HG03196 (cell line): ENCODE data around the gene RALGAPA2.

Experiments
- ATAC-seq: cut with Tn5 transposase; IDR thresholded peaks from one replicate; pipeline ENCODE4 v1.9.1; 2021; ENCODE audit not compliant: unreplicated experiment

The RALGAPA2 gene

DNA sequence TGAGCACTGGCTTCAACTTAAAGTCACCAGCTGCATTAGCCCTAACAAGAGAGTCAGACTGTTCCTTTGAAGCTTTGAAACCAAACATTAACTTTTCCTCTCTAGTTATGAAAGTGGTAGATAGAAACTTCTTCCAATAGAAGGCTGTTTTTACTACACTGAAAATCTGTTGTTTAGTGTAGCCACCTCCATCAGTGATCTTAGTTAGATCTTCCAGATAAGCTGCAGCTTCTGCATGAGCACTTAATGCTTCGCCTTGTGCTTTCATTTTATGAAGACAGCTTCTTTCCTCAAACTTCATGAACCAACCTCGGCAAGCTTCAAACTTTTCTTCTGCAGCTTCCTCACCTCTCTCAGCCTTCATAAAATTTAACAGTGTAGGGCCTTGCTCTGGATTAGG lies 211.3 kb downstream of the RALGAPA2 start:
- no peak for ATAC-seq

DNA sequence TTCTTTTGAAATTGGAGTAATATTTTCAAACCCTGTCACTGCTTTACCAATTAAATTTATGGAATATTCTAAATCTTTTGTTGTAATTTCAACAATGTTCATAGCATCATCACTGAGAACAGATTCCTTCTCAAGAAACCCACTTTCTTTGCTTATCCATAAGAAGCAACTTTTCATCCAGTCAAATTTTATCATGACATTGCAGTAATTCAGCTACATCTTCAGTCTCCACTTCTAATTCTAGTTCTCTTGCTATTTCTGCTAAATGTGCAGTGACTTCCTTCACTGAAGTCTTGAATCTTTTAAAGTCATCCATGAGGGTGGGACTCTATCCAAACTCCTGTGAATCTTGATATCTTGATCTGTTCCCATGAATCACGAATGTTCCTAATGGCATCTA lies 212.1 kb downstream of the RALGAPA2 start:
- ATAC-seq: no peak

DNA sequence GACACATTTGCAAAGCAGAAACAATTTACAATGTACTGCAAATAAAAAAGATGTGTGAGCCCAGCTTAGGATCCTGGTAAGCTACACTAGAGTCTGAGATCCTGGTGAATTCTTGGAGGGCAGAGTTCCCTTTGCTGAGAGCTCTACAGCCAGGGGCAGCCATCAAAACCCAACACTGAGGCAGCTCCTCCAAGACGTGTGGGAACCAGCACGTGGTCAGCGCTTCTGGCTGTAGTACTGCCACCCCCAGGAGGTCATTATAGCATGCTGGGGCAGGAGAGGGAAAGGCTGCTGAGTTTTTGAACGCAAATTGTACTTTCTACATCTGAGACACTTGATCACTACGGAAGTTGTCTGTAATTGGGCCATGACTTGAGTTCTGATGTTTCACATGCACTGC lies 213.0 kb downstream of the RALGAPA2 start:
- ATAC-seq: no peak

DNA sequence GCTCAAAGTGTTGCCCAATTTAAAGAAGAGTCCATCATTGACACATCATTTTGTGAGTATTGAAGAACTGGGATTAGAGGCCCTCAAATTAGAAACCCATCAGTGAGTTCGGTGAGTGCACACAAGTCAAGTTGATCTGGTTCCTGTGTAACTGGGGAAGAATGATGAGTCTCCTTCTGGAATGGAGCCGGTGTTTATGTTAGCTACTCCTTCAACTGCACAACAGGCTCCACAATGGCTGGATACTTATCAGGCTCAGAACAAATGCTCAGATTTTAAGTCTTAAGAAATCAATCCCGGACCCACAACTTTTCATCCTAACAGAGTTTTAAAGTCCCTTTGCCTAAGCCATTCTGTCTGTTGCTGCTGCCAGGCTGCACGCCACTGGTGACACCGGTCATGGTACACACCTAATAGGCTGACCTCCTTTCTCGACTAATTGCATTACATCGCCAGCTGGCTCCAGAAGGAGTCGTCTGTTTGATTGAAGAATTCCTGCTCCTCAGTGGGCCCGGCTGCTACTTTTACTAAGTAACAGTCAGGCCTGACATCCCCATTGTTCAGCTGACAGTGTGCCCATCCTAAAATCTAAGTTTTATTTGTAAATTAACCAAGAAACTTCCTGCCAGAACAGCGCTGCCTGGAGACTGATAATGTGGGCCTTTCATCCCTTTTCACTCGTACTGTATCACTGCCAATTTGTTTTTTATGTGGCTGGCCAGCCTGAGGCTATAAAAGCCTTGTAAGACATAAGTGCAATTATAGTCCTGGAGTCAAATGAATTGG lies 214.2 kb downstream of the RALGAPA2 start:
- ATAC-seq: no peak

DNA sequence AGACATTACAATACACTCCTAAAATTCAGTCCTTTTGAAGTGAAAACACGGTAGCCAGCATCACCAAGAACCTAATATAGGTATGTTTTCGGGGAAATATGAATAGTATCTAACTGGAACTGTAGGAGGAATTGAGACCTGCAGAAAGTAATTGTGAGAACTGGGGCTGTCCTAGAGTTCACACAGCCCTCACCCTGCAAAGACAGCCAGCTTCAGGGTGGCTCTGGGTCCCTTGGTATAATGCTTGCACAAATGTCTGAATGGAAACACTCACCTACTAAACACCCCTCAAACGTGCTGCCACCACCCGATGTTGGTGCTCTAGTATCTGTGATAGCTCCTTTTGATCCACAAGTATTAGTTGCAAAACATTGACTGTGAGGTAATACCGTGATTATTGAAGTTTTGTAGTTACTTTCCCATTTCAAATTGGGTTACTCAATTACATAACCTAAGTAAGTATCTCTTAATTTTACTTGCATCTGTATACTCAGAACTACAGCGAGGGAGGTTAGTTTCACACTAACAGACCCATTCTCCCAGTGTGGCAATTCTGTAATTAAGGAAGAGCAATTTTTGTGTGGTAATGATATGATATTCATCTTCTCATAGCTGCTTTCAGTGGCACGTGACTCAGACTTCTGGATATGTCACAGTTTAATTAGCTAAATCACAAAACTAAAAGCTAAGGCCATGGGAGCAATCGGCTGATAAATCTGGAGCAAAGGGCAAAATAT lies 215.0 kb downstream of the RALGAPA2 start:
- no peak for ATAC-seq

DNA sequence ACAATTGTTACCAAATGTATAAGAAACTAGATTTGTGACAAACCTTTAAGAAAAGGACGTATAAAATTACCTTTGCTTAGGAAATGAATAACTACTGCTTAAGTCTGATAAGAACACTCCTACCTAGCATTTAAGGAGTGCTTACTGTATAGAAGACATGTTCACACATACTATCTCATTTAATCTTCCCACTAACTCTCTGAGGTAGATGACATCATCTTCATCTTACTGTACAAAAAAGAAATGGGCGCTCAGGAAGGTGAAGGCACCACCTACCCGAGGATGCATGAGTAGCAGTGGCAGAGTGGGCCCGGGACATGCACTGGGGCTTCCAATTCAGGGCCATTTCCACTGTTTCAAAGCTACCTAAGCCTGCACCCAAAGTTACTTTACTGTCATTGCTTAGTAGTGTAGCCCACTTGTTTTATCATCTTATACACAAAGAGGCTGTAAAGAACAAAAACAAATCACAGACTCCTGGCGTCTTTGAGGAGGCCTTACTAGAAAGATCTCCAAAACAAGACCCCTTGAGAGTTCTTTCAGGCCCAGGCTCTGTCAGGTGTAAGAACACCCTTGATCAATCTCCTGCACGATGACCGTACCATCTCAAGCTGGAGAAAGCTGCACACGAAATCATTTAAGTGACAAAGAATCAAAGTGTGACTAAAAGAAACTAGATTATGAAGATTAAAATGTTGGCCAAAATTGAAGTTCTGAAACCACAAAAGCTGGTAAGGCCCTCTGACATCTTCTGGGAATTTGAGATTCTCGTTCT lies 216.5 kb downstream of the RALGAPA2 start:
- ATAC-seq: no peak

DNA sequence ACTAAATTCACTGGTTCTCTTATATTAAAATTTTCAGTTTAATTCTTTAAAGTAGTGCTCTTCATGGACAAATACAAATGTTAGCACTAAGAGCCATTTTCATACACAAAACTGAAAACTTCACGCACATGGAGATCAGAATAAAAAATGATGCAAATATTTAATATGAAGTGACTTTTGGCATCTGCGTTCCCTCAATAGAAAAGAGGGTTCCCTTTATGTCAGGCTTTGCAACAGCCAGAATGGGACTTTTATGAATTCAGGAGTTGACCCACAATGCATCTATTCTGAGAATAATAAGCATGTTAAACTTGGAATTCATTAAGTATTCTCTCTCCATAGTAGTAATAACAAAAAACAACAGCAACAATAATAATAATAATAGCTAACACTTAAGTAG lies 218.7 kb downstream of the RALGAPA2 start:
- no peak for ATAC-seq

DNA sequence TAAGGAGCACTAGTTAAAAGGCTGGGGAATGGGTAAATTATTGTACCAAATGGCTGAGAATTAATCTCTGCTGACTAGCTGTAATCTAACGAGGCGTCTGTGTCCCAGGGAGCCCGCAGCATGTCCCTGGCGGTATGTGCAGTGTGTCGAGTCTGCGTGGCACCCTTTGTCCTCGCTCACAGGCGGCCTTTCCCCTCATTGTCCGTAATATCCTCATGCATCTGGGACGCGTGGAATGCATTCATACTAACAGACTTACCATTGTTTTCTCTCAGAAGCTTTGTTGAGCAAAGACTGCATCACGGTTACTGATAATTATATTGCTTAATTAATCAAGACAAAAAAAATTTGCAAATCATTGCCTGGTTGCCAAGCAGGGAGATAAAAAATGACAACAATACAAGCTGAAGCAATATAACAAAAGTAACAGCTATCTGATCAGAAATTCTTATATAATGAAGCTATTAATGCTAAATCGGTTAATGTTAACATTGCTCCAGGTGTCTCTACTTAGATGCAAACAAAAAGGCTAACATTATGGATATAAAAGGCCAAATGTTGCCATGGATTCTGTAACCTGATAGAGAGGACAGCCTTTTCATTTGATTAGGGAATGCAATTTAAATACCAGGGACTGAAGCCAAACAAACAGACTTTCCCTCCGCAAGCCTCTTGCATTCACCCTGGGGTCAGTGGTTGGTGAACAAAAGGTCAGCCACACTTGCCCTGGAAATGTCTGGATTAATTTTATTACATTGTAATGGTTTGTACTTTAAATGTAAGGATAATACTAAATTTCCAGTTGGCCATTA lies 219.7 kb downstream of the RALGAPA2 start:
- no peak for ATAC-seq

DNA sequence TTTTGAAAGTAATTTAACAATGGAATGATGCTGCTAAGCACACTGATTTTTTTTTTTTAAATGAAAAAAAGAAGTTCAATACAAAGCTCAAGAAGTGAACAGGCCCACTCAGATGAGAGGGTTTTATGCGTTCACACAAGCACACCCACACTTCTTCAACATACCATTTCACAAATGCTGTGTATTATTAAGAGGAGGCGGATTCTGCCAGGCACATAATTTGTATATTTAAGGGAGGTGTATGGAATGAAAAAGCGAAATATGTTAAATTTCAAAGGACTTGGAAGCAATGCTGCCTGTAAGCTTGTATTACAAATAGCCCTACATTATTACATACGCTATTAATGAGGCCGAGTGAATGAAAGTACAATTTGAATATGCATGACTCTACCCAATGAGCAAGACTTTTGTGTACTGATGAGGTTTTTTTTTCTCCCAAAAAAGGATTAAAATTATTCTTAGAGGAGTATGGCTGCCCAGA lies 220.6 kb downstream of the RALGAPA2 start:
- no peak for ATAC-seq

DNA sequence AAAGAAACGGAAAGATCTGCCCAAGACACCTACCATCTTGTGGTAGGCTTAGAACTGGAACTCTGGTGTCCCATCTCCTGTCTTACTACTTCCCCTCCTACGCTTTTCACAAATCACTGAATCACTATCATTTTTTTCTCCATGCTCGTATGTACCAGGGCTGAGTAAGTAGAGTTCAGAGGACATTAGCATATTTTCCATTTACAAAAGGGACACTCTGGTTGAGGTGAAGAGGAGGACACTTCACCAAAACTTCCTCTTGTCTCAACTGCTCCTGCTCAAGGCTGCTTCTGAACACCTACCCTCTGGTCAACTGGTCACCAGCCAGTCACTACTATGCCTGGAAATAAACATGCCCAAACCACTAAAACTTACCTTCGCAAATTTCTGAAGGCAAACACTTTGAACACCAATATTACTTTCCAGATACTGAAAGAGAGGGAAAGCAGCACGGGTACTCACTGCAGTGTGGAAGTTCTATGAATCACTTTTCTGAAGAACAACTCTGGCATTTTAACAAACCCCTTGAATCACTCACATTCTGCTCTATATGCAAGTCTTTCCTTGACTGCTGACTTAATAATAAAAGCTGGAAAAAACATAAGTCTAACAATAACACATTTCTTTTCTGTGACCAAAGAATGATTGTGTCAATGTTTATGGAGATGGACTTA lies 221.2 kb downstream of the RALGAPA2 start:
- no peak for ATAC-seq

DNA sequence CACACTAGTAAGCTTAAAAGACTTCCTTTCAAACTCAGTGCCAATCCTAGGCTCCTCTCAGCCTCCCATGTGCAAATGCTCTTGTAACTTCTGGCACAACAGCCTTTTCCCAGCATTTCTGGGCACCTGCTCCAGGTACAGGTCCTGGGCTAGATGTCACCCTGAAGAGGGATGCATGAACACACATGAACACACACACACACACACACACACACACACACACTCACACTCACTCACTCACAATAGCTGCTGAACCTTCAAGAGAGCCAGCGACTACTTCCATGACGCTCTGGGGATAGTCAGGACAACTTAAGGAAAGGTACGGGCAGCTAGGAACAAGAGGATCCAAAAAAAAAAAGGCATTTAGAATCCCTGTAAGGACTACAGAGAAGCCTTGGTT lies 221.8 kb downstream of the RALGAPA2 start:
- no peak for ATAC-seq

DNA sequence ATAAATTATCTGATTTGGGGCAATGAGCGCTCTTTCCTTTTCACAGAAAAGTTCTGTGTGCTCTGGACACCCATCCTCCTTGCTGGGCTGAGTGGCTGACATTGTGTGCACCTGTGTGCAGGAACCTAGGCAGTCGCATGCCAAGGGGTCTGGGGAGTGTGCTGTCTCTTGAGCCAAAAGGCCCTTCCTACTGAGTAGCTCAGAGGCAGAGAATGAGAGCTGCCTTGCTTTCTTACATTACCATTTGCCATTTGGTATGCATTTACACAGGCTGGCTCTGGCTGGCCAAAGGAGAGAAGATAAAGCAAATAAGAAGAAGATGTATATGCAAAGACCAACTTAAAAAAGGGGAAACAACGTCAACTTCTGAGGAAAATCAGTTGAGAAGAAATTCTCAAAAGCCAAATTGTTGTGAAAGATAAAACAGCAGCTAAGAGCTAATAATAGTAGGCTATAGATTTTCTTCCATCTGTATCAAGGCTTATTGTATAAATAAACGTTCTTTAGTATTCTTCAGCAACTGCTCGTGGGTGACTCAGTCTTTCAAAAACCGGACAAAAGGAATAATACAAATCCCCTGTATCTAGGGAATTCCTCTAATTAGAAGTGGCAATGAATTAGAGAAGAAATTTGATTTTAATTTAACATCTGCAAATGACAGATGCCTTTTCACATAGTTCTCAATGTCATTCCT lies 222.6 kb downstream of the RALGAPA2 start:
- ATAC-seq: peak; percentile 35

DNA sequence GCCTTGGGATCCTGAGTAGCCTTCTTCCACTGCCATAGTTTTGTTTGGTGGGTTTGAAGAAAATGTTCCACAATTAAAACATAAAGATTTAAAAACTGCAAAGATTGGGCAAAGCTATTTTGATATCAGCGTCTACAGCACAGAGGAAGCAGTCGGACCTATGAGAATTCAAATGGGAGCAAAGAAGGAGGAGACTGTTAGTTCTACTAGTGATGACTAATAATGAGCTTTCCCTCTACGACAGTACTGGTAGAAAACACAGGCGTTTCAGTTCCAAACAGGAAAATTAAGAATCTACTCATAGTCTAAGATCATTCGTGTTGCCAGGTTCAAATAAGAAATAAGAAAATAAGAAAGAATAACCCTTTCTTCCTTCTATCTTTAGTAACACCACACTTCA lies 223.4 kb downstream of the RALGAPA2 start:
- ATAC-seq: peak; percentile 79

DNA sequence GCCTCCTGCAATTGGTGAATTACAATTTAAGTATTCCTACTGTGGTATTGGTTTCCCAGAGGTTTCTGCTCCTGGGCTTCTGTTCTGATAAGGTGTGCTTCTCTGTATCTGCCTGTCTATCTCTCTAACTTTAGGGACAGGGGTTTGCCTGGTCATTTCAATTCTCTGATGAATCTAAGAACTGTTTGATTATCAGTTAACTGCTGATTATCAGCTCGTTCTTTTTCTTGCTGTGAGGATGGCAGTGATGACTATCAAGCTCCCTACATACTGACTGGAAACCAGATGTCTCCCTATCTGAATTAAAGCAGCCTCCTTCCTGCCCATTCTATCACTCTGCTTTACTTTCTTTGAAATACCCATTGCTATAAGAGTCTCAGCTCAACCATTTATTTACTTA lies 224.1 kb downstream of the RALGAPA2 start:
- no peak for ATAC-seq

DNA sequence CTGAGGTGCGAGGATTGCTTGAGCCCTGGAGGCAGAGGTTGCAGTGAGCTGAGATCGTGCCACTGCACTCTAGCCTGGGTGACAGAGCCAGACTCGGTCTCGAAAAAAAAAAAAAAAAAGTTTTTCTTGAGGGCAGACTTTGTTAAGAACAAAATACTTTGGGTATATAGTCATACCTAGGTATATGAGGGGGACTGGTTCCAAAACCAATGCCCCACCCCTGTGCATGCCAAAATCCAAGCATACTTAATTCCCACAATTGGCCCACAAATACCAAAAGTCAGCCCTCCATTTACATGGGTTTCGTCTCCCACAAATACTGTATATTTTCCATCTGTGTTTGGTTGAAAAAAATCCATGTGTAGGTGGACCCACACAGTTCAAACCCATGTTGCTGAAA lies 224.6 kb downstream of the RALGAPA2 start:
- no peak for ATAC-seq

DNA sequence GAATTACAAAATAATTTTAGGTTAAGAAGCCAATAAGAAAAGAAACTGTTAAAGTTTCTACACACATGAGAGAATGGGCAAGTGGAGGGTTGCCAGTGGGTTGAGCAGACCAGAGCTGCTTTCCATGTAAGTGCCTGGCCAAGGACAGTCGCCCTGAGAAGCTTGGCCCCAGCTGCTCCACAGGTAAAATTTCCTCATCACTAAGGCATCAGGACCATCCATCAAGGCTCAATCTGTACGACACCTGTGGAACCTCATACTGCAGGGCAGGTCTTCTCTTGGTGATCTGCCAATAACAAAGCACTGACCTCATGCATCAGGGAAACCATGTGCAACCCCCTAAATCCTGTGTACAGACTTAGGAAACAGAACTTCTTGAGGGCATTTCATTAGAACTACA lies 229.1 kb downstream of the RALGAPA2 start:
- ATAC-seq: no peak

DNA sequence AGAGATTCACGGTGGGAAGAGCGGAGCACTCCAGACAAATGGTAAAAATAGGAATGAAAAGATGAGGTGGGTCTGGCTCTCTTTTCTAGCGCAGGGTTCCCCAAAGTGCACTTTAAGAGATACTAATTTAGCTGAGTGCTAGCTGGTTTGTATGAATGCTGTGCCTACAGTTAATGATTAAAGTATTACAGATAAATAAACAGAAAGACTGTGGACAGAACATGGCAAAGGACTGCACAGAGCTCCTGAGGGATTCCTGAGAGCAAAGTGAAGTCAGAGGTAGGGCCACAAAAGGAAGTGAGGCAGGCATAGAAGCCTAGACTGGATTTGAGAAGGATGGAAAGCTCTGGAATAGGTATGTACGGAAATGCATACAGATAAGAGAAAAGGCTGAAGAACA lies 230.0 kb downstream of the RALGAPA2 start:
- ATAC-seq: no peak

DNA sequence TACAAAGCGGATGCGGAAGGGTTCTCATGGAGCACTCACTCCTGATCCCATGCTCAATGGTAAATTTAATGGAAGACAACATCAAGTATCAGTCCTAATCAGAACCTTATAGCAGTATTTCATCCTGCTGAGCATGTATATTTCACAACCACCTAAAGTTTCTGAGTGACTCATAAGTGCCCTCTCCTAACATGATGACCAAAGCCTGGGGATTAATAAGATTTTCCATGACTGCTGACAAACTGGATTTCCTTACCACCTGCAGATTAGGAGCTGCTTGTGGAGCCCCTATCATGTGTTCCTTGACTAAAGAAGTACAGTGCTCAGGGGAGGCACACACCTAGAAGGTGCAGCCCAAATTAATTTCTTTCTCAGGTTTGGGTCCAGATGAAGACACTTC lies 231.8 kb downstream of the RALGAPA2 start:
- ATAC-seq: no peak

DNA sequence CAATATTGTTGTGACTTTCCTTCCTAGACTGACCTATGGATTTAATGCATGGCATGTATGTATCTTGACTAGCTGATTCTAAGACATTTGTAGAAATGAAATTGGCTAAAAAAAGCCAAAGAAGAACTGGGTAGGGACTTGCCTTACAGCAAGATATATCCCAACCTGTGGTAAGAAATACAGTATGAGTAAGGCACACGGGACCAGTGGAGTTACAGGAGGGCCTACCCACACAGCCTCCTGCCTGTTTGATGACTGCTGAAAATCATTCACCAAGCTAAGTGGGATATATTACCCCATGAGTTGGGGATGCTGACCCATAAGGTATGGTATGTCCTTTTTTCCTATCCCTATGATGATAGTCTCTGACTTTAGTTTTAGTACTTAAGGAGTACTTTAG lies 232.3 kb downstream of the RALGAPA2 start:
- ATAC-seq: no peak
